Ascending aorta (tissue), 2 donors: ENCODE data around the gene LAMB1. TPM values are rescaled to one million over a fixed set of nuclear protein-coding genes. Genes with fewer than 3 reads are reported as not detected.

ENCODE experiments used
- DNase-seq, 2 donors: peaks; one replicate each; pipeline ENCODE4 v3.0.0-alpha.2; 2019; ENCODE audit warnings: low spot score in 2 of 2
- H3K27ac ChIP-seq, 2 donors: fragments of 200-600 bp; sonication (generic); one replicate each; pipeline ENCODE4 v1.5.1; 2016 to 2017; ENCODE audit warnings: mild to moderate bottlenecking in 1 of 2
- H3K27me3 ChIP-seq: fragments of 200-600 bp; sonication (generic); one replicate; pipeline ENCODE4 v1.5.1; 2017
- H3K36me3 ChIP-seq, 2 donors: fragments of 200-600 bp; sonication (generic); one replicate each; pipeline ENCODE4 v1.5.1; 2016
- H3K4me1 ChIP-seq, 2 donors: fragments of 200-600 bp; sonication (generic); one replicate each; pipeline ENCODE4 v1.5.1; 2016 to 2017; ENCODE audit warnings: mild to moderate bottlenecking in 1 of 2
- H3K4me3 ChIP-seq, 2 donors: fragments of 200-600 bp; sonication (generic); one replicate each; pipeline ENCODE4 v1.5.1; 2016 to 2017; ENCODE audit warnings: mild to moderate bottlenecking in 1 of 2
- H3K9me3 ChIP-seq, 2 donors: fragments of 200-600 bp; sonication (generic); one replicate each; pipeline ENCODE4 v1.5.1; 2016
- intact Hi-C: fragments of 100-400 bp; cut with DNase I; formaldehyde crosslinking; loops from one replicate; pipeline ENCODE4 v1.15.1; 2023
- total RNA-seq: library from RNA; depleted of rRNA; stranded (reverse); fragments of >200 nt; gene quantifications from one replicate; pipeline ENCODE4 v1.1.0, GENCODE V29; 2016
- TF ChIP-seq, protein P1 (sequence below), 3 experiments: fragments of 200-600 bp in 2 of 3; fragments of 450-650 bp in 1 of 3; sonication (generic) in 2 of 3; IDR thresholded peaks; one replicate each; pipeline ENCODE4 v1.5.1; 2016 to 2019; ENCODE audit warnings: antibody characterized with exemption in 3 of 3, mild to moderate bottlenecking in 1 of 3, moderate library complexity in 1 of 3

LAMB1 gene
- total RNA-seq, 1 donor from 2014 or later: 198 TPM

DNA sequence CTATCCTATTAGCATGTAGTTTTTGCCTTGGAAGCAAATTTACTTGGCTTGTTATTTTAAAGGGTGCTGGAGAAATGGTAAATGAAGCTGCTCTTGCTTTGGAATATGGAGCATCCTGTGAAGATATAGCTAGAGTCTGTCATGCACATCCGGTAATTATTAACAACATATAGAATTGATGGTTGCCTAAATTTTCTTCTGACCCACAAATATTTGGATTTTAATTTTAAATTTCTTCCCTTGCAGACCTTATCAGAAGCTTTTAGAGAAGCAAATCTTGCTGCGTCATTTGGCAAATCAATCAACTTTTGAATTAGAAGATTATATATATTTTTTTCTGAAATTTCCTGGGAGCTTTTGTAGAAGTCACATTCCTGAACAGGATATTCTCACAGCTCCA, 84.0 kb downstream of the LAMB1 start:
- H3K27me3 ChIP-seq: no peaks in the 10 kb centered on the region
- H3K27ac ChIP-seq: no peak overlapping the region

DNA sequence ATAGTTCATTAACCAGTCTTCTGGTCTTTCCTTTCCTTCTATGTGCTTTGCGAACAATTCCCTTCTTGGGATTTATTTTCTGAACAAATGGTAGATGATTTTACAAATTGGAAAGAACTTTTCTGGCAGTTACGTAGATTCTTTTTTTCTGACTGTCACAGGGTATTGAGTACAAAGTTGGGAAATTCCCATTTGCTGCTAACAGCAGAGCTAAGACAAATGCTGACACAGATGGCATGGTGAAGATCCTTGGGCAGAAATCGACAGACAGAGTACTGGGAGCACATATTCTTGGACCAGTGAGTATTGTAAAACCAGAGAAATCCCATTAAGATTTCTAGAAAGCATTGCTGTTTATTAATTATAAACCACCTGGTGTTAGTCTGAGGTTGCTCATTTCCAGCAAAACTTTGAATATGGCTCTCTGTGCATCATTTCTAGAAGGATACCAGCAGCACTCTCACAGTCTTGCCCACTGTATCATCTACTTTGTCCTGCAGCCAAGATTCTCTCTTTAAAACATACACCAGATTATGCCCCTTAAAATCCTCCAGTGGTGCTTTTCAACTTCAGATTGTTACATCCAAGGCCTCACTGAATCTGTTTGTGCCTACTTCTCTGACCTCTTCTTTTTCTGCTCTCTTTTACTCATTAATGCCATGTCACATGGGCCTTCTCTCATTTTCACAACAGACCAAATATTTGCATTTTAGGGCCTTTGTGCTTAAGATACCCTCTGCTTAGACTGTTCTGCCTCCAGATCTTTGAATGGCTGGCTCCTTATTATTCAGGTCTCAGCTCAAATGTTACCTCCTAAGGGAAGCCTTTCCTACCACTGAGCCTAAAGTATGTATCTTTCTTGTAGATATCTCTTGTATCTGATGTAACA, 85.0 kb downstream of the LAMB1 start:
- H3K4me1 ChIP-seq: peaks cover 0 to 4% of the 10 kb centered on the region in 2 donors
- DNase-seq: no peak
- H3K9me3 ChIP-seq: no peaks in the 10 kb centered on the region
- intact Hi-C loops: no loop called here
- H3K27ac ChIP-seq: no peak overlapping the region
- TF ChIP-seq, protein P1, sequence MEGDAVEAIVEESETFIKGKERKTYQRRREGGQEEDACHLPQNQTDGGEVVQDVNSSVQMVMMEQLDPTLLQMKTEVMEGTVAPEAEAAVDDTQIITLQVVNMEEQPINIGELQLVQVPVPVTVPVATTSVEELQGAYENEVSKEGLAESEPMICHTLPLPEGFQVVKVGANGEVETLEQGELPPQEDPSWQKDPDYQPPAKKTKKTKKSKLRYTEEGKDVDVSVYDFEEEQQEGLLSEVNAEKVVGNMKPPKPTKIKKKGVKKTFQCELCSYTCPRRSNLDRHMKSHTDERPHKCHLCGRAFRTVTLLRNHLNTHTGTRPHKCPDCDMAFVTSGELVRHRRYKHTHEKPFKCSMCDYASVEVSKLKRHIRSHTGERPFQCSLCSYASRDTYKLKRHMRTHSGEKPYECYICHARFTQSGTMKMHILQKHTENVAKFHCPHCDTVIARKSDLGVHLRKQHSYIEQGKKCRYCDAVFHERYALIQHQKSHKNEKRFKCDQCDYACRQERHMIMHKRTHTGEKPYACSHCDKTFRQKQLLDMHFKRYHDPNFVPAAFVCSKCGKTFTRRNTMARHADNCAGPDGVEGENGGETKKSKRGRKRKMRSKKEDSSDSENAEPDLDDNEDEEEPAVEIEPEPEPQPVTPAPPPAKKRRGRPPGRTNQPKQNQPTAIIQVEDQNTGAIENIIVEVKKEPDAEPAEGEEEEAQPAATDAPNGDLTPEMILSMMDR (IDR thresholded peaks at IDR 0.05): no peak
- no peak overlapping the region for H3K4me3 ChIP-seq
- H3K36me3 ChIP-seq: peaks cover 37 to 72% of the 10 kb centered on the region in 2 donors
- H3K27me3 ChIP-seq: no peaks in the 10 kb centered on the region

More for the DNA sequence above, 84.0 kb downstream of the LAMB1 start:
- H3K4me1 ChIP-seq: peaks cover 0 to 4% of the 10 kb centered on the region in 2 donors
- no peak overlapping the region for H3K4me3 ChIP-seq
- TF ChIP-seq, protein P1 (IDR thresholded peaks at IDR 0.05): no peak
- peaks cover 45 to 80% of the 10 kb centered on the region in 2 donors for H3K36me3 ChIP-seq
- no peaks in the 10 kb centered on the region for H3K9me3 ChIP-seq
- DNase-seq: no peak
- intact Hi-C loops: no loop called here

DNA sequence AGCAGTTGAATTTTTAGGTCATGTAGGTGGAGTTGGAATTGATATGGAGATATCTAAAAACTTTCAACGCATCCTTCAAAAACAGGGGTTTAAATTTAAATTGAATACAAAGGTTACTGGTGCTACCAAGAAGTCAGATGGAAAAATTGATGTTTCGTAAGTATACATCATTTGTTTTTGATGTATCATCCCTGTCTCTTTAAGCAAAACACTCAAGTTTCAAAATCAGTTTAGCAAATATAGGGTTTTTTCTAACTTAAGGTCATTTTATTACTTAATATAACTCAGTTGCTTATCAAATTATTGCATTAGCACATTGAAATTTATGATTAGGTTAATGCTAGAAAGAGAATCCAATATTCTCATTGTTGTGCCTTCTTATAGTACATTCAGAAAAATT, 87.4 kb downstream of the LAMB1 start:
- TF ChIP-seq, protein P1 (IDR thresholded peaks at IDR 0.05): no peak
- no peak for DNase-seq
- no peaks in the 10 kb centered on the region for H3K9me3 ChIP-seq
- no peak overlapping the region for H3K4me3 ChIP-seq
- no peaks in the 10 kb centered on the region for H3K27me3 ChIP-seq
- no peak overlapping the region for H3K27ac ChIP-seq
- peaks cover 34 to 64% of the 10 kb centered on the region in 2 donors for H3K36me3 ChIP-seq
- intact Hi-C loops: no loop called here
- H3K4me1 ChIP-seq: peaks cover 0 to 3% of the 10 kb centered on the region in 2 donors

DNA sequence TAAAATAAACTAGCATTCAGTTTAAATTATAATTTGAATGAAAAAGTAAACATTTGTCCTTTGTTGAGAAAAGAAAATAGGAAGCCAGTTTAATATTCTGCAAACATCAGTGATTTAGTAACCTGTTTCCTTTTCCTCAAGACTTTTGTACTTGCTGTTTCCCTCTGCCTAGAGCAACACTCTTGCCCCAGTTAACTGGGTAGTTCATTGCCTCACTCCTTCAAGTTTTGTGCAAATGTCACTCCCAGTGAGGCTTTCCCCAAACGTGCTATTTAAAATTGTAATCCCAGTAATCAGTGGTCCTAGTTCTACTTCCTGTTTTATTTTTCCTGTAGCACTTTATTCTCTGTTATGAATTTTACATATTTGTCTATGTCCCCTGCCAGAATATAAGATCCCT, 88.1 kb downstream of the LAMB1 start:
- H3K4me3 ChIP-seq: no peak overlapping the region
- no peak overlapping the region for H3K27ac ChIP-seq
- intact Hi-C loops: no loop called here
- peaks cover 36 to 60% of the 10 kb centered on the region in 2 donors for H3K36me3 ChIP-seq
- H3K4me1 ChIP-seq: no peaks in the 10 kb centered on the region
- no peaks in the 10 kb centered on the region for H3K9me3 ChIP-seq
- TF ChIP-seq, protein P1 (IDR thresholded peaks at IDR 0.05): no peak
- H3K27me3 ChIP-seq: no peaks in the 10 kb centered on the region
- DNase-seq: no peak

DNA sequence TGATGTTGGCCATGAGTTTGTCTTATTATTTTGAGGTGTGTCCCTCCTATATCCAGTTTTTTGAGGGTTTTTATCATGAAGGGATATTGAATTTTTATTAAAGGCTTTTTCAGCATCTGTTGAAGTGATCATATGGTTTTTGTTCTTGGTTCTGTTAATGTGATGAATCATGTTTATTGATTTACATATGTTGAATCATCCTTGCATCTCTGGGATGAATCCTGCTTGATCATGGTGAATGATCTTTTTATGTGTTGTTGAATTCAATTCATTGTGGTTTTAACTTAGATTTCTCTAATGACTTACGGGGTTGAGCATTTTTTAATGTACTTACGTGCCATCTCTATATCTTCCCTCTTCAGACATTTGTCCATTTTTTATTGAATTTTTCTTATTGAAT, 89.1 kb downstream of the LAMB1 start:
- Histone ChIP-seq H3K4me1 (no peaks in the 10 kb centered on the region), H3K9me3 (no peaks in the 10 kb centered on the region), H3K36me3 (peaks cover 33 to 54% of the 10 kb centered on the region in 2 donors), H3K4me3 (no peak overlapping the region), H3K27ac (no peak overlapping the region), H3K27me3 (no peaks in the 10 kb centered on the region)
- intact Hi-C loops: no loop called here
- TF ChIP-seq, protein P1 (IDR thresholded peaks at IDR 0.05): no peak
- DNase-seq: no peak
